Chondrocyte (in vitro differentiated cells): ENCODE results near the gene RAX2. TPM values are rescaled to one million over a fixed set of nuclear protein-coding genes. Genes with fewer than 3 reads are reported as not detected.

Source experiments
- DNase-seq: peaks from one replicate; pipeline ENCODE4 v3.0.0; 2021; ENCODE audit warnings: mixed read lengths, low spot score
- H3K27ac Mint-ChIP-seq: one replicate; pipeline ENCODE4 v1.8.0; 2021; ENCODE audit warnings: mild to moderate bottlenecking, moderate library complexity, mixed read lengths; ENCODE audit not compliant: unreplicated experiment
- H3K27me3 Mint-ChIP-seq: 2 replicates; pipeline ENCODE4 v1.8.0; 2021; ENCODE audit warnings: low read depth, mixed read lengths
- H3K36me3 Mint-ChIP-seq: 2 replicates; pipeline ENCODE4 v1.8.0; 2021; ENCODE audit warnings: low read depth, mixed read lengths
- H3K4me1 Mint-ChIP-seq: 2 replicates; pipeline ENCODE4 v1.8.0; 2021; ENCODE audit warnings: low read depth, mild to moderate bottlenecking, mixed read lengths
- H3K4me3 Mint-ChIP-seq: one replicate; pipeline ENCODE4 v1.8.0; 2021; ENCODE audit warnings: mild to moderate bottlenecking, moderate library complexity, mixed read lengths; ENCODE audit not compliant: unreplicated experiment
- H3K9me3 Mint-ChIP-seq: 2 replicates; pipeline ENCODE4 v1.8.0; 2021; ENCODE audit warnings: low read depth, mixed read lengths
- CTCF ChIP-seq: fragments of 200-600 bp; sonication (generic); IDR thresholded peaks from 2 replicates; pipeline ENCODE4 v1.5.0; 2021; ENCODE audit warnings: antibody characterized with exemption, mild to moderate bottlenecking, moderate library complexity
- long read RNA-seq: library from polyadenylated mRNA; stranded (forward); transcript quantifications from one replicate; pipeline ENCODE4 v2.0.0, GENCODE V29; 2021
- total RNA-seq: library from RNA; stranded (reverse); gene quantifications from 3 replicates; pipeline ENCODE4 v1.2.1, GENCODE V29; 2021

Gene RAX2
- total RNA-seq = not detected in 3 replicates
- long read RNA-seq = 0 reads

- H3K4me1 Mint-ChIP-seq = no peaks in the 10 kb centered on the region
- H3K4me3 Mint-ChIP-seq = no peak within 1 kb of the TSS
- no peak for DNase-seq
- H3K27me3 Mint-ChIP-seq = peaks cover 2% of the 10 kb centered on the region
- TF ChIP-seq CTCF = no peak
- no peak within 1 kb of the TSS for H3K27ac Mint-ChIP-seq
- H3K36me3 Mint-ChIP-seq = peaks cover 3% of the 10 kb centered on the region
- H3K9me3 Mint-ChIP-seq = no peaks in the 10 kb centered on the region
These were observed at the start of gene RAX2 for GRCh38 chr19:3771906-3772455. Gene RAX2, minus strand, starts transcription at chr19:3772228. Its CDS starts 486 bp downstream, at chr19:3771742.

GRCh38 chr19:3821156-3821555, 49.1 kb upstream of the RAX2 start:
- Mint-ChIP-seq H3K27me3 (peaks cover 22% of the 10 kb centered on the region), H3K36me3 (no peaks in the 10 kb centered on the region), H3K27ac (no peak overlapping the region), H3K4me1 (peaks cover 5% of the 10 kb centered on the region), H3K9me3 (no peaks in the 10 kb centered on the region), H3K4me3 (no peak overlapping the region)
- no peak for TF ChIP-seq CTCF
- no peak for DNase-seq

GRCh38 chr19:3819989-3820388, 48.0 kb upstream of the RAX2 start:
- TF ChIP-seq CTCF = no peak
- Mint-ChIP-seq H3K27ac (no peak overlapping the region), H3K36me3 (no peaks in the 10 kb centered on the region), H3K4me1 (peaks cover 5% of the 10 kb centered on the region), H3K27me3 (peaks cover 14% of the 10 kb centered on the region), H3K4me3 (no peak overlapping the region), H3K9me3 (no peaks in the 10 kb centered on the region)
- DNase-seq = no peak

GRCh38 chr19:3818918-3819317, 46.9 kb upstream of the RAX2 start:
- TF ChIP-seq CTCF = no peak
- no peak overlapping the region for H3K4me3 Mint-ChIP-seq

GRCh38 chr19:3818466-3818865, 46.4 kb upstream of the RAX2 start:
- no peak for DNase-seq
- Mint-ChIP-seq H3K9me3 (no peaks in the 10 kb centered on the region), H3K36me3 (no peaks in the 10 kb centered on the region), H3K4me3 (peak overlapping the region; percentile 25), H3K4me1 (peaks cover 5% of the 10 kb centered on the region), H3K27me3 (peaks cover 8% of the 10 kb centered on the region), H3K27ac (no peak overlapping the region)
- TF ChIP-seq CTCF = no peak

More at GRCh38 chr19:3818918-3819317, 46.9 kb upstream of the RAX2 start:
- H3K9me3 Mint-ChIP-seq = no peaks in the 10 kb centered on the region
- peaks cover 5% of the 10 kb centered on the region for H3K4me1 Mint-ChIP-seq
- H3K36me3 Mint-ChIP-seq = no peaks in the 10 kb centered on the region
- DNase-seq = no peak
- peaks cover 10% of the 10 kb centered on the region for H3K27me3 Mint-ChIP-seq
- H3K27ac Mint-ChIP-seq = no peak overlapping the region
